H1 (cell line): ENCODE results near the gene CACNA1B. TPM values are rescaled to one million over a fixed set of nuclear protein-coding genes. Genes with fewer than 3 reads are reported as not detected.

Source experiments
- ATF2 ChIP-seq: IDR thresholded peaks from 2 replicates; pipeline ENCODE4 v1.6.1; 2012; ENCODE audit warnings: low read length, inconsistent platforms
- POU5F1 ChIP-seq: IDR thresholded peaks from 2 replicates; pipeline ENCODE4 v1.6.1; 2011; ENCODE audit warnings: low read depth, mild to moderate bottlenecking, low read length, moderate library complexity
- RBBP5 ChIP-seq: IDR thresholded peaks from 2 replicates; pipeline ENCODE4 v1.7.1; 2012; ENCODE audit warnings: low read depth, mild to moderate bottlenecking, inconsistent platforms, low read length, moderate library complexity, borderline replicate concordance
- SAP30 ChIP-seq: fragments of 300-600 bp; sonication (generic); IDR thresholded peaks from 2 replicates; pipeline ENCODE4 v1.7.1; 2012; ENCODE audit warnings: low read length, moderate library complexity, mild to moderate bottlenecking, inconsistent platforms; ENCODE audit not compliant: insufficient read depth, insufficient replicate concordance
- SP4 ChIP-seq: IDR thresholded peaks from 2 replicates; pipeline ENCODE4 v1.6.1; 2012; ENCODE audit warnings: low read length, inconsistent platforms
- ZNF274 ChIP-seq: IDR thresholded peaks from 2 replicates; pipeline ENCODE4 v1.7.0; 2012; ENCODE audit warnings: low read length, borderline replicate concordance; ENCODE audit errors: extremely low read depth
- polyA plus RNA-seq, 7 experiments: library from polyadenylated mRNA; depleted of rRNA in 3 of 7; stranded (reverse) in 5 of 7; unstranded in 2 of 7; fragments of >200 nt in 5 of 7; fragments of 200-250 nt in 2 of 7; gene quantifications; 1 replicate in 5 of 7; 2 replicates in 1 of 7; 4 replicates in 1 of 7; pipeline versions ENCODE4 v1.2.1 to v1.2.3, GENCODE V29; 2011 to 2013; ENCODE audit warnings: missing spikeins in 2 of 7, mixed read lengths in 2 of 7
- total RNA-seq: library from RNA; stranded (reverse); fragmentation: NEBNext Ultra II Directional; extraction: Animal tissue kit (Norgen Biotek cat#: 25700); gene quantifications from 2 replicates; pipeline ENCODE4 v1.2.1, GENCODE V29; 2021
- TF ChIP-seq, protein P1 (sequence below): IDR thresholded peaks from 2 replicates; pipeline ENCODE4 v1.6.1; 2011; ENCODE audit warnings: low read length, improper control_type of control experiment

The CACNA1B gene
- total and polyA plus RNA-seq, 2 of the 8 experiments (the other 6 are each of a cell fraction or from before 2014, with no cell fraction given), result 1.5 to 5.7 TPM

GRCh38 chr9:137986268-137987099 lies 108.9 kb downstream of the CACNA1B start (continued):
- TF ChIP-seq SAP30, result no peak
- TF ChIP-seq POU5F1, result no peak
- TF ChIP-seq, protein P1, sequence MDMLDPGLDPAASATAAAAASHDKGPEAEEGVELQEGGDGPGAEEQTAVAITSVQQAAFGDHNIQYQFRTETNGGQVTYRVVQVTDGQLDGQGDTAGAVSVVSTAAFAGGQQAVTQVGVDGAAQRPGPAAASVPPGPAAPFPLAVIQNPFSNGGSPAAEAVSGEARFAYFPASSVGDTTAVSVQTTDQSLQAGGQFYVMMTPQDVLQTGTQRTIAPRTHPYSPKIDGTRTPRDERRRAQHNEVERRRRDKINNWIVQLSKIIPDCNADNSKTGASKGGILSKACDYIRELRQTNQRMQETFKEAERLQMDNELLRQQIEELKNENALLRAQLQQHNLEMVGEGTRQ, result no peak
- TF ChIP-seq ATF2, result no peak
- TF ChIP-seq RBBP5, result no peak
- no peak for TF ChIP-seq SP4
- no peak for TF ChIP-seq ZNF274
